ENCODE measurements around the gene CBFA2T3.

The CBFA2T3 gene

GRCh38 chr16:88828711-88829110, 148.3 kb downstream of the CBFA2T3 start:
- peaks cover 7% of the 10 kb centered on the region for H3K36me3 ChIP-seq (ENCODE audit: control insufficient read depth, insufficient read depth, low read length)
- H3K4me1 ChIP-seq (ENCODE audit: control insufficient read depth, insufficient read depth, low read length): no peaks in the 10 kb centered on the region
- no peak overlapping the region for H3K9ac ChIP-seq (ENCODE audit: low read depth, low read length)
- H3K9me3 ChIP-seq (ENCODE audit: control insufficient read depth, insufficient read depth, low read length): no peaks in the 10 kb centered on the region
- H3K4me3 ChIP-seq (ENCODE audit: low read depth, low read length): no peak overlapping the region
- H3K27me3 ChIP-seq (ENCODE audit: control insufficient read depth, insufficient read depth, low read length): no peaks in the 10 kb centered on the region

- Histone ChIP-seq H3K27me3 (ENCODE audit: control insufficient read depth, insufficient read depth, low read length) (no peaks in the 10 kb centered on the region), H3K9me3 (ENCODE audit: control insufficient read depth, insufficient read depth, low read length) (no peaks in the 10 kb centered on the region), H3K4me3 (ENCODE audit: low read depth, low read length) (no peak overlapping the region), H3K36me3 (ENCODE audit: control insufficient read depth, insufficient read depth, low read length) (peaks cover 7% of the 10 kb centered on the region), H3K4me1 (ENCODE audit: control insufficient read depth, insufficient read depth, low read length) (no peaks in the 10 kb centered on the region), H3K9ac (ENCODE audit: low read depth, low read length) (no peak overlapping the region)
Measured at GRCh38 chr16:88827727-88828126, 149.3 kb downstream of the CBFA2T3 start.

- no peak overlapping the region for H3K9ac ChIP-seq (ENCODE audit: low read depth, low read length)
- H3K27me3 ChIP-seq (ENCODE audit: control insufficient read depth, insufficient read depth, low read length): no peaks in the 10 kb centered on the region
- no peak overlapping the region for H3K4me3 ChIP-seq (ENCODE audit: low read depth, low read length)
- no peaks in the 10 kb centered on the region for H3K9me3 ChIP-seq (ENCODE audit: control insufficient read depth, insufficient read depth, low read length)
- H3K4me1 ChIP-seq (ENCODE audit: control insufficient read depth, insufficient read depth, low read length): no peaks in the 10 kb centered on the region
- peaks cover 9% of the 10 kb centered on the region for H3K36me3 ChIP-seq (ENCODE audit: control insufficient read depth, insufficient read depth, low read length)
Measured at GRCh38 chr16:88826070-88826840, 150.8 kb downstream of the CBFA2T3 start.

GRCh38 chr16:88825146-88825545, 151.9 kb downstream of the CBFA2T3 start:
- H3K9me3 ChIP-seq (ENCODE audit: control insufficient read depth, insufficient read depth, low read length): no peaks in the 10 kb centered on the region
- H3K4me3 ChIP-seq (ENCODE audit: low read depth, low read length): no peak overlapping the region
- H3K36me3 ChIP-seq (ENCODE audit: control insufficient read depth, insufficient read depth, low read length): peaks cover 12% of the 10 kb centered on the region
- no peaks in the 10 kb centered on the region for H3K27me3 ChIP-seq (ENCODE audit: control insufficient read depth, insufficient read depth, low read length)
- H3K4me1 ChIP-seq (ENCODE audit: control insufficient read depth, insufficient read depth, low read length): no peaks in the 10 kb centered on the region
- H3K9ac ChIP-seq (ENCODE audit: low read depth, low read length): no peak overlapping the region

Data from iPS-15b (cell line).